Hematopoietic multipotent progenitor cell (in vitro differentiated cells): ENCODE data around the gene CPLX3. TPM values are rescaled to one million over a fixed set of nuclear protein-coding genes. Genes with fewer than 3 reads are reported as not detected.
"Not testable (repeated sequence)": the region's sequence is repeated elsewhere in the genome, so short reads cannot be mapped to it uniquely, and the experiment has no call there.

Experiments
- DNase-seq, 3 donors: peaks; one replicate each; pipeline ENCODE4 v3.0.0-alpha.2; 2011 to 2015; ENCODE audit warnings: low read depth in 2 of 3, low spot score in 2 of 3
- total RNA-seq: library from RNA; depleted of rRNA; stranded (reverse); fragments of >200 nt; gene quantifications from one replicate; pipeline ENCODE4 v1.2.3, GENCODE V29; 2012

CPLX3 gene, protein sequence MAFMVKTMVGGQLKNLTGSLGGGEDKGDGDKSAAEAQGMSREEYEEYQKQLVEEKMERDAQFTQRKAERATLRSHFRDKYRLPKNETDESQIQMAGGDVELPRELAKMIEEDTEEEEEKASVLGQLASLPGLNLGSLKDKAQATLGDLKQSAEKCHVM
- not detected for total RNA-seq

- DNase-seq: peak; percentile 22 to 62 (median 53)
Observed at GRCh38 chr15:74826364-74826819, at the start of gene CPLX3. TSS of gene CPLX3 (plus strand) at chr15:74826627. CDS start at chr15:74826704, 77 bp downstream.

GRCh38 chr15:74776821-74777768 lies 49.3 kb upstream of the CPLX3 start:
- peak in 2 of 3 donors; percentile 88 to 89 for DNase-seq

DNA sequence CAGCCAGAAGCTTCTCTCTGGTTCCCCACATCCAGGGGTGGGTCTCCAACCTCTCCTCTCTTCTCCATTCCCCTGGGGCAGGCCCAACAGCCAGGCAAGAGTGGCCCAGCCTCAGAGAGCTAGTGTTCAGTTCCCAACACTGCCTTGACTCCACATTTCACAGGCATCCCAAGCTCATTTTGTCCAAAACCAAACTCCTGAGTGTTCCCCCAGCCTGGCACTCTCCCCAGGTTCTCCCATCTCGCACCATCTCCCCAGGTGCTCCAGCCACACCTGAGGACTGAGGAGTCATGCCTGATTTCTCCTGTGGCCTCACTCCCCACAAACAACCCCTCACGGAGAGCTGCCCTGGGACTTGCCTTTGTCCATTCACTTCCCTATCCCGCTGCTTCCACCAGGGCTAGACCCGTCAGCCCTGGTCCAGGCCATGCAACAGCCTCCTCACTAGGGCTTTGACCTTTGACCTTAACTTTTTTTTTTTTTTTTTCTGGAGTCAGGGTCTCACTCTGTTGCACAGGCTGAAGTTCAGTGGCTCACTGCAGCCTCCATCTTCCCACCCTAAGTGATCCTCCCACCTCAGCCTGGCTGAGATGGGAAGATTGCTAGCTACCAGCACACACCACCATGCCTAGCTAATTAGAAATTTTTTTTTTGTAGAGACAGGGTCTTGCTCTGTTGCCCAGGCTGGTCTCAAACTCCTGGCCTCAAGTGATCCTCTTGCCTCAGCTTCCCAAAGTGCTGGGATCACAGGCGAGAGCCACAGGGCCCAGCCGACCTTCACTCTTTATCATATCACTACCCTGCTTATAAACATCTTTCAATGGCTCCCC lies 48.4 kb upstream of the CPLX3 start:
- no peak for DNase-seq

GRCh38 chr15:74778599-74778970 lies 47.8 kb upstream of the CPLX3 start:
- no peak for DNase-seq

GRCh38 chr15:74779162-74779648 lies 47.2 kb upstream of the CPLX3 start:
- no peak for DNase-seq

DNA sequence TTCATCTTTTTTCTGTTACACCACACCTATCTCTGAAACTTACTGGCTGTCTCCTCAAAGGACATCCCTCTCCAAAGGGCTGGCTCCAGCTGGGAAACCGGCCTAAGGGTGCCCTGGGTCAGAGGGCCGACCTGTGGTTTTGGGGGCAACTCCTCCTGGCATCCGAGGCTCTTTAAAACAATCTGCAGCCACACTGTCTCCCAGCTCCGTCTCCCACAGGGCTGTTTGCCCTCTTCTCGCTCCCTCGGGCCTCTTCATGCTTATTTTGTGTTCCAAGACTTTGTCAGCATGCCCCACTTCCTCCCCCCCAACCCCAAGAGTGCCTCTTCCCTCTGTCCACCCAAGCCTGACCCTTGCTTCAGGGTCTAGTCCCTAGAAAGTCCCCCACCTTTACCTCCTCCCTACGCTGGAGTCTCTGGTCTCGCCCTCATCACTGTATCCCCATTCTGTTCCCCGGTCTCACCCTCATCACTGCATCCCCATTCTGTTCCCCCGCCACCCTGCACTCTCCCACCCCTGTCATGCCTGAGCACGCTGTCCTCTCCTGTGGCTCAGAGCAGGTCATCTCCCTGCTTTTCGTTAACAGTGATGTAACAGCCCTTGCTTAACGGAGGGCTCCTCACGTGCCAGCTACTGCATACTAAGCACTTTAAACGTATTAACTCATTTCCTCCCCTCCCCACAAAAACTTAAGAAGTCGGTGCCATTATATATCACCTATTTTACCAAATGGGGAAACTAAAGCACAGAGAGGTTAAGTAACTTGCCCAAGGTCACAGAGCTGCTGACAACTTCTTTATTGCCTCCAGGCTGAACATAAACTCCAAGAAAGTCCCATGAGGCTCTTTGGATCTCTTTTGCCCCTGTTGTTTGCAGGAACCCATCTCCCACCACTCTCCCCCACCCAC lies 45.6 kb upstream of the CPLX3 start:
- peak in 2 of 3 donors; percentile 50 to 53 for DNase-seq

DNA sequence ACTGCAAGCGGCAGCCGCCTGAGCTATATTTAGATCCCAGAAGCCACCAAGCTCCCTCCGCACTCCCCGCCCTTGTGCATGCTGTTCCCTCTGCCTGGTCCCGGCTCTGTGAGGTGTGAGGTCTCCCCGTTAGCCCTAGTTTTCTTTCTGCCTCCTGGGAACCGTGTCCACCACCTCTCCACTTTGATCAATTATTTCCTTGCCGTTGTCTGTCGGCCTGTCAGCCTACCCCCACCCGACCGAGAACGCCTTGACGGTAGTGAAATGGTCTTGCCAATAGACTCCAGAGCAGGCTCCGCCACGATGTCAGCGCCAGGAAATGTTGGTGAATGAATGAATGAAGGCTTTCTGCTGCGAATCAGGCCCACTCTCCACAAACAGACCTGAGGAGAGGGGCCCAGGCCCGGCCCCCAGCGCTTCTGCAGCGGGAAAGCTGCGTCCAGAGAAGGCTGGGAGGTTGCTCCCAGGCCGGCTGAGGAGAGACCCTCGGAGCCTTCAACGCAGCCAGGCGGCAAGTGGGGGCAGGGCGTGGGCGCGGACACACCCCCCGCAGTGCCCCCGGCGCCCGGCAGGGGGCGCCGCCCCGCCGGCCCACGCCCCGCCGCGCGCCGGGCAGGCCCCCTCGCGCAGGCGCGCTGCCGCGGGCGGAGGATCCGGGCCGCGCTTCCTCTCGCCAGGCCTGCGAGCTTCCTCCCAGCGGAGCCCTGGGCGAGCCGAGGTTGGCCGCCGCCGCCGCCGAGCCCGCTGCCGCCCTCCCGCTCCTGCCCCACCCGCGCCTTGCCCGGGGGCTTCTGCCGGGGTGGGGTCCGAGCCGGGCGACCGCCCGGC lies 44.8 kb upstream of the CPLX3 start, which contains the start of gene CSK:
Gene CSK (plus strand): TSS at position 650 of the 828 bp plus-strand sequence. CDS start 16,218 bp downstream, outside the sequence.
- DNase-seq: peak in 2 of 3 donors; percentile 79 to 86

DNA sequence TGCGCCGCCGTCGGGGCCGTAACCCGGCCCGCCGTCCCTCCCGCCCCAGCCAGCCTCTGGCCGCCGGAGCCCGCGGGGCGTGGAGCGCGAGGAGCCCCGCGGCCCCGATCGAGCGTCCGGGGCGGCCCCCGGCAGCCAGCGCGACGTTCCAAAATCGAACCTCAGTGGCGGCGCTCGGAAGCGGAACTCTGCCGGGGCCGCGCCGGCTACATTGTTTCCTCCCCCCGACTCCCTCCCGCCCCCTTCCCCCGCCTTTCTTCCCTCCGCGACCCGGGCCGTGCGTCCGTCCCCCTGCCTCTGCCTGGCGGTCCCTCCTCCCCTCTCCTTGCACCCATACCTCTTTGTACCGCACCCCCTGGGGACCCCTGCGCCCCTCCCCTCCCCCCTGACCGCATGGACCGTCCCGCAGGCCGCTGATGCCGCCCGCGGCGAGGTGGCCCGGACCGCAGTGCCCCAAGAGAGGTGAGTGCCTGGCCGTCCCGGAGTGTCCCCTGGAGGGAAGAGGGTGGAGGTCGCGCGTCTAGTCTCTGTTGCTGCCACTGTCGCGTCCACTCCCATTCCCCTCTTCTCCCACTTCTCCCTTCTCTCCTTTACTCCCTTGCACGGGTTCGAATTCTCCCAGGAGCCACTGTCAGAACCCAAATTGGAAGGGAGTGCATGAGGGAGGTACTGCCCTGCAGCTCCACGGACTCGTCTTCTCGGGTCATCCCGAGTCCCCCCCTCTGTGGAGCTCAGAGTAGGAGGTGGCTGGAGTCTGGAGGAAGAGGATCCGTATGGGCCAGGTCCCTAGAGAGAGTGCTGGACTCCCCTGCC lies 44.0 kb upstream of the CPLX3 start:
- DNase-seq: peak in 2 of 3 donors; percentile 52 to 66

- DNase-seq: peak in 1 of 3 donors; percentile 58
Observed at GRCh38 chr15:74783072-74783807, 43.2 kb upstream of the CPLX3 start.

GRCh38 chr15:74783808-74784175 lies 42.6 kb upstream of the CPLX3 start:
- no peak for DNase-seq

GRCh38 chr15:74784426-74785193 lies 41.8 kb upstream of the CPLX3 start:
- no peak for DNase-seq

- no peak for DNase-seq
Observed at GRCh38 chr15:74785194-74786032, 41.0 kb upstream of the CPLX3 start.

GRCh38 chr15:74786081-74786480 lies 40.3 kb upstream of the CPLX3 start:
- not testable (repeated sequence) for DNase-seq

DNA sequence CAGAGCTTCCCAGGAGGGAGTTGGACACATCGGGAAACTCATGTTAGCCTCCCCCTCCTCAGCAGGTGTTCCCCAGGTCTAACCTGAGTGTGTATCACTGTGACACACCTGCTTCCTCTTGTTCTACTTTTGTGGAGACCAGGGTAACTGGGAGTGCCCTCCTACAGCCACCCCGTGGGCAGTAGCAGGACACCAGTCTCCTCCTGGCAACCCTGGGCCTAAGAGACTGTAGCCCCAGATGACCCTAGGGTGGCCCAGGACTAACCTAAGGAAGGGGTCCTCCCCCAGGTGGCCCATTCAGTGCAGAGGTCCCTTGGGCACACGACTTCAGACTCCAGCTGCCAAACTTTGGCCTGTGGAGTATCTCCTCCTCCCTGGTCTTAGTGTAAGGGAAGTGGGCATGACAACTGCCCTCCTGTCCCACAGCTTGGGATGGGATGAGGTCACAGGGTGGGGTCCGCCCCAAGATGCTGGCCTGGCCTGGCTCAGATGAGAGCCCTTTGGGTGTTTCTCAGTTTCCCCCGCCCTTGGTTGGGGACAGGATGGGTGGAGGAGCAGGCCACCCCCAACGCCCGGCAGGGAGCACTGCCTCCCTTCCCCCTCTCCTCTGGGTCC lies 39.8 kb upstream of the CPLX3 start:
- no peak for DNase-seq
